ENCODE measurements around the gene TUT4. TPM values are rescaled to one million over a fixed set of nuclear protein-coding genes. Genes with fewer than 3 reads are reported as not detected.

Gene TUT4
- total RNA-seq, 2 experiments from 2014 or later, result 51.6 to 59.0 TPM

DNA sequence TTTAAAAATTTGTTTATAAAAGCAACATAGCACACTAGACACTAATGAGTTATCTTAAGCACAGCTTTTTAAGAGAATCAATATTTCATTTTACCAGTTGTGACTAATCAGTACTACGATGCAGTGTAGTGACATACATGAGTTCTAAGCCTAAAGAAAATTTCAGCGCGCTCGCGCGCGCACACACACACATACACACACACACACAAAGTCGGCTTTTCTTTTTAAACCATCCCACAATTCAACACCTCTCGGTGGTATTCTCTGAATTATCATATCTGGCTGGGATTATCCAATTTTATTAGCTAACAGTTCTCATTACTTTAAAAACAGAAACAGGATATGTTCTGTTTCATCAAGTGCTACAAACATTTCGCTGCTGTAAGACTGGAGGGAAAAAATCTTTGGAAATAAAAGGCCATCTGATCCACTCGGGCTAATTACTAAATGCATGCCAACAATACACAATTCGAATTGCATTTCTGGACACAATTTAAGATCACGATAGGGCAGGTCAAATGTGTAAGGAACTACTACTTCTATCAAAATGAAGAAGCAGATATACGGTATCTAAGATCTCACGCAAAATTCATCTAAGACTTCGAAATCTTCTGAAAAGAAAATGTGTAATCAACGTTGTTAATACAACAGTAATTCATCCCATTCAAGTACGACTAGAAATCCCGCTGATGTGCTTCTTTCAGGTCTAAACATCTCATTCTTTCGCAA is 1.2 kb downstream of the TUT4 start:
- H3K27ac Mint-ChIP-seq, result no peak overlapping the region
- TF ChIP-seq, protein P1, sequence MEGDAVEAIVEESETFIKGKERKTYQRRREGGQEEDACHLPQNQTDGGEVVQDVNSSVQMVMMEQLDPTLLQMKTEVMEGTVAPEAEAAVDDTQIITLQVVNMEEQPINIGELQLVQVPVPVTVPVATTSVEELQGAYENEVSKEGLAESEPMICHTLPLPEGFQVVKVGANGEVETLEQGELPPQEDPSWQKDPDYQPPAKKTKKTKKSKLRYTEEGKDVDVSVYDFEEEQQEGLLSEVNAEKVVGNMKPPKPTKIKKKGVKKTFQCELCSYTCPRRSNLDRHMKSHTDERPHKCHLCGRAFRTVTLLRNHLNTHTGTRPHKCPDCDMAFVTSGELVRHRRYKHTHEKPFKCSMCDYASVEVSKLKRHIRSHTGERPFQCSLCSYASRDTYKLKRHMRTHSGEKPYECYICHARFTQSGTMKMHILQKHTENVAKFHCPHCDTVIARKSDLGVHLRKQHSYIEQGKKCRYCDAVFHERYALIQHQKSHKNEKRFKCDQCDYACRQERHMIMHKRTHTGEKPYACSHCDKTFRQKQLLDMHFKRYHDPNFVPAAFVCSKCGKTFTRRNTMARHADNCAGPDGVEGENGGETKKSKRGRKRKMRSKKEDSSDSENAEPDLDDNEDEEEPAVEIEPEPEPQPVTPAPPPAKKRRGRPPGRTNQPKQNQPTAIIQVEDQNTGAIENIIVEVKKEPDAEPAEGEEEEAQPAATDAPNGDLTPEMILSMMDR (IDR thresholded peaks at IDR 0.05), result no peak
- H3K9me3 Mint-ChIP-seq, result no peaks in the 10 kb centered on the region
- no peak overlapping the region for H3K4me3 Mint-ChIP-seq
- no peak for ATAC-seq
- peaks cover 47% of the 10 kb centered on the region for H3K4me1 Mint-ChIP-seq (ENCODE audit: low read depth)
- DNase-seq, result peak; percentile 75
- ChIA-PET POLR2A (interaction anchor here (0.9 to 1.8 kb wide), 6 partner anchors 23 to 147 kb away, joined by 3 to 6 read pairs (median 3); partner anchors contain the start of genes ORC1 and PRPF38A), CTCF (interaction anchor here (0.8 to 1.4 kb wide), 2 partner anchors 84 to 125 kb away, joined by 3 read pairs; no protein-coding TSS in a partner anchor)
- intact Hi-C loops (cut with micrococcal nuclease), result loop anchor here (5.0 to 10.0 kb wide), 2 partner anchors 86 to 127 kb away; no protein-coding TSS in a partner anchor
- no peaks in the 10 kb centered on the region for H3K27me3 Mint-ChIP-seq
- peaks cover 6% of the 10 kb centered on the region for H3K36me3 Mint-ChIP-seq (ENCODE audit: low read depth)

DNA sequence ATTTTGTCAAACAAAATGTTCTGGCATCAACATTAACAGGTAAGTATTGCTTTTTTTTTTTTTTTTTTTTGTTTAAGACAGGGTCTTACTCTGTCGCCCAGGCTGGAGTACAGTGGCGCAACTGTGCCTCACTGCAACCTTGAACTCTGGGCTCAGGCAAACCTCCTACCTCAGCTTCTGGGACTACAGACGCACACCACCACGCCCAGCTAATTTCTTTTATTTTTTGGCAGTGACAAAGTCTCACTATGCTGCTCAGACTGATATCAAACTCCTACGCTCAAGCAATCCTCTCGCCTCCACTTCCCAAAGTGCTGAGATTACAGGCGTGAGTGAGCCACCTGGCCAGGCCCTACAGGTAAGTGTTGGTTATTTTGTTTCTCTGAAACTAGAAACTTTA is 2.4 kb downstream of the TUT4 start:
- ATAC-seq, result no peak
- POLR2A ChIA-PET, result interaction anchor here (0.9 to 1.8 kb wide), 4 partner anchors 22 to 146 kb away, joined by 3 to 6 read pairs (median 4); partner anchors contain the start of genes ORC1 and PRPF38A
- peaks cover 4% of the 10 kb centered on the region for H3K9me3 Mint-ChIP-seq
- peak; percentile 27 for DNase-seq
- peak overlapping the region; percentile 44 for H3K4me3 Mint-ChIP-seq
- TF ChIP-seq, protein P1 (IDR thresholded peaks at IDR 0.05), result no peak
- H3K27ac Mint-ChIP-seq, result no peak overlapping the region
- no peaks in the 10 kb centered on the region for H3K27me3 Mint-ChIP-seq
- peaks cover 10% of the 10 kb centered on the region for H3K36me3 Mint-ChIP-seq (ENCODE audit: low read depth)
- H3K4me1 Mint-ChIP-seq (ENCODE audit: low read depth), result peaks cover 53% of the 10 kb centered on the region
- CTCF ChIA-PET, result interaction anchor here (1.0 to 1.4 kb wide), 2 partner anchors 85 to 127 kb away, joined by 3 read pairs; no protein-coding TSS in a partner anchor
- intact Hi-C loops (cut with micrococcal nuclease), result loop anchor here (5.0 to 10.0 kb wide), 2 partner anchors 87 to 126 kb away; no protein-coding TSS in a partner anchor

- DNase-seq, result no peak
- peaks cover 18% of the 10 kb centered on the region for H3K36me3 Mint-ChIP-seq (ENCODE audit: low read depth)
- H3K4me3 Mint-ChIP-seq, result no peak overlapping the region
- peaks cover 6% of the 10 kb centered on the region for H3K9me3 Mint-ChIP-seq
- TF ChIP-seq, protein P1 (IDR thresholded peaks at IDR 0.05), result no peak
- intact Hi-C loops (cut with micrococcal nuclease), result no loop called here
- H3K27ac Mint-ChIP-seq, result no peak overlapping the region
- H3K27me3 Mint-ChIP-seq, result no peaks in the 10 kb centered on the region
- H3K4me1 Mint-ChIP-seq (ENCODE audit: low read depth), result peaks cover 50% of the 10 kb centered on the region
- ChIA-PET POLR2A (no interaction called here), CTCF (interaction anchor here (1.4 kb wide), 1 partner anchor 19 kb away, joined by 4 read pairs; no protein-coding TSS in a partner anchor)
- ATAC-seq, result no peak
These were observed 3.6 kb downstream of the TUT4 start for GRCh38 chr1:52549267-52549666.

GRCh38 chr1:52546852-52547251 is 6.0 kb downstream of the TUT4 start:
- ChIA-PET POLR2A (interaction anchor here (1.1 kb wide), 1 partner anchor 143 kb away, joined by 3 read pairs; the partner anchor contains the start of genes ORC1 and PRPF38A), CTCF (no interaction called here)
- intact Hi-C loops (cut with micrococcal nuclease), result no loop called here
- H3K27ac Mint-ChIP-seq, result no peak overlapping the region
- peaks cover 36% of the 10 kb centered on the region for H3K36me3 Mint-ChIP-seq (ENCODE audit: low read depth)
- H3K4me1 Mint-ChIP-seq (ENCODE audit: low read depth), result peaks cover 47% of the 10 kb centered on the region
- ATAC-seq (no peak), DNase-seq (no peak)
- no peaks in the 10 kb centered on the region for H3K27me3 Mint-ChIP-seq
- H3K9me3 Mint-ChIP-seq, result peaks cover 18% of the 10 kb centered on the region
- TF ChIP-seq, protein P1 (IDR thresholded peaks at IDR 0.05), result no peak
- no peak overlapping the region for H3K4me3 Mint-ChIP-seq
